HG02678 (cell line): ENCODE data around the gene ARFGEF2.
"Not testable (repeated sequence)": the region's sequence is repeated elsewhere in the genome, so short reads cannot be mapped to it uniquely, and the experiment has no call there.

Experiments used
- ATAC-seq: cut with Tn5 transposase; IDR thresholded peaks from one replicate; pipeline ENCODE4 v1.9.1; 2021; ENCODE audit warnings: mild to moderate bottlenecking, moderate library complexity; ENCODE audit not compliant: unreplicated experiment

Gene ARFGEF2

GRCh38 chr20:48984575-48985219 lies 63.2 kb downstream of the ARFGEF2 start:
- no peak for ATAC-seq

GRCh38 chr20:48986899-48987298 lies 65.4 kb downstream of the ARFGEF2 start:
- ATAC-seq = no peak

GRCh38 chr20:48990467-48990866 lies 69.0 kb downstream of the ARFGEF2 start:
- ATAC-seq = no peak

GRCh38 chr20:48995589-48995988 lies 74.1 kb downstream of the ARFGEF2 start:
- ATAC-seq = no peak

GRCh38 chr20:48999890-49000870 lies 78.7 kb downstream of the ARFGEF2 start:
- no peak for ATAC-seq

- ATAC-seq = no peak
Measured at GRCh38 chr20:49001741-49002140, 80.2 kb downstream of the ARFGEF2 start.

GRCh38 chr20:49006446-49006980 lies 85.0 kb downstream of the ARFGEF2 start:
- ATAC-seq = no peak

- ATAC-seq = no peak
Measured at GRCh38 chr20:49009899-49010631, 88.6 kb downstream of the ARFGEF2 start.

- ATAC-seq = no peak
Measured at GRCh38 chr20:49024220-49024619, 102.7 kb downstream of the ARFGEF2 start.

- not testable (repeated sequence) for ATAC-seq
Measured at GRCh38 chr20:49028177-49028576, 106.7 kb downstream of the ARFGEF2 start.

- ATAC-seq = no peak
Measured at GRCh38 chr20:49028684-49029083, 107.2 kb downstream of the ARFGEF2 start.

- no peak for ATAC-seq
Measured at GRCh38 chr20:49029203-49029602, 107.7 kb downstream of the ARFGEF2 start.

- no peak for ATAC-seq
Measured at GRCh38 chr20:49030954-49031619, 109.6 kb downstream of the ARFGEF2 start.

GRCh38 chr20:49032455-49032854 lies 110.9 kb downstream of the ARFGEF2 start:
- no peak for ATAC-seq

GRCh38 chr20:49034070-49034732 lies 112.7 kb downstream of the ARFGEF2 start:
- ATAC-seq = no peak

GRCh38 chr20:49037962-49038387 lies 116.5 kb downstream of the ARFGEF2 start:
- ATAC-seq = no peak

- no peak for ATAC-seq
Measured at GRCh38 chr20:49039854-49040253, 118.3 kb downstream of the ARFGEF2 start.

- no peak for ATAC-seq
Measured at GRCh38 chr20:49043000-49043399, 121.5 kb downstream of the ARFGEF2 start.

- peak; percentile 4 for ATAC-seq
Measured at GRCh38 chr20:49045440-49046086, 124.1 kb downstream of the ARFGEF2 start.
